Right lobe of liver (tissue), 6 donors: Measurements from ENCODE around the gene MAGEA2B. TPM values are rescaled to one million over a fixed set of nuclear protein-coding genes. Genes with fewer than 3 reads are reported as not detected.
"Not testable (repeated sequence)": the region's sequence is repeated elsewhere in the genome, so short reads cannot be mapped to it uniquely, and the experiment has no call there.

Source experiments
- ATAC-seq, 4 donors: fragments of 200-7000 bp; cut with Tn5 transposase; one replicate each; pipeline ENCODE4 v1.9.1; 2020; ENCODE audit warnings: mild to moderate bottlenecking in 4 of 4, moderate library complexity in 4 of 4
- DNase-seq, 3 donors: peaks; one replicate each; pipeline ENCODE4 v3.0.0-alpha.2; 2020
- H3K27ac ChIP-seq, 3 donors: fragments of 200-600 bp; one replicate each; pipeline ENCODE4 v1.8.0; 2022
- H3K27me3 ChIP-seq, 2 donors: fragments of 200-600 bp; one replicate each; pipeline ENCODE4 v1.8.0; 2022
- H3K36me3 ChIP-seq, 4 donors: fragments of 200-600 bp; sonication (generic) in 1 of 4; one replicate each; pipeline versions ENCODE4 v1.5.1 to v1.8.0; 2017 to 2022; ENCODE audit warnings: control low read depth in 1 of 4
- H3K4me1 ChIP-seq, 4 donors: fragments of 200-600 bp; sonication (generic) in 1 of 4; one replicate each; pipeline versions ENCODE4 v1.5.1 to v1.8.0; 2017 to 2022; ENCODE audit warnings: control low read depth in 1 of 4
- H3K4me3 ChIP-seq, 3 donors: fragments of 200-600 bp; one replicate each; pipeline ENCODE4 v1.8.0; 2022
- H3K9me3 ChIP-seq, 4 donors: fragments of 200-600 bp; sonication (generic) in 1 of 4; one replicate each; pipeline versions ENCODE4 v1.5.1 to v1.8.0; 2017 to 2022; ENCODE audit warnings: control low read depth in 1 of 4
- CTCF ChIP-seq, 4 donors: fragments of 200-600 bp in 3 of 4; fragments of 450-650 bp in 1 of 4; IDR thresholded peaks; one replicate each; pipeline versions ENCODE4 v1.5.1 to v1.8.0; 2016 to 2022; ENCODE audit warnings: antibody characterized with exemption in 4 of 4, mild to moderate bottlenecking in 2 of 4
- POLR2A ChIP-seq: fragments of 450-650 bp; IDR thresholded peaks from one replicate; pipeline ENCODE4 v1.6.1; 2017; ENCODE audit warnings: antibody characterized with exemption, mild to moderate bottlenecking
- WGBS: methylation state at CpG from one replicate; pipeline ENCODE4 v1.1.6; 2018; ENCODE audit warnings: low coverage, low lambda C conversion rate; ENCODE audit not compliant: insufficient coverage; ENCODE audit errors: missing lambda C conversion rate; 5-methylcytosine and 5-hydroxymethylcytosine counted together
- intact Hi-C, 2 donors: fragments of 100-400 bp; cut with DNase I; formaldehyde crosslinking; loops; one replicate each; pipeline versions ENCODE4 v1.11.2 to v1.14.1; 2022
- total RNA-seq, 6 experiments: library from RNA; depleted of rRNA in 2 of 6; stranded (reverse); fragments of >200 nt in 2 of 6; fragmentation: NEBNext Ultra II Directional in 3 of 6; extraction: Animal tissue kit (Norgen Biotek cat#: 25700) in 3 of 6; gene quantifications; one replicate each; pipeline versions ENCODE4 v1.1.0 to v1.2.4, GENCODE V29; 2016 to 2023
- donor health status: DM: no; HTN: yes; CAD: no.
- donor health status: DM: no; HTN: no; CAD: no.
- donor health status: DM: no; HTN: no; CAD: no.
- donor health status: DM: no; HTN: yes; CAD: no.
- donor health status: DM: no; HTN: yes; CAD: no.

Gene MAGEA2B
- total RNA-seq, 6 experiments from 2014 or later, result not detected

DNA sequence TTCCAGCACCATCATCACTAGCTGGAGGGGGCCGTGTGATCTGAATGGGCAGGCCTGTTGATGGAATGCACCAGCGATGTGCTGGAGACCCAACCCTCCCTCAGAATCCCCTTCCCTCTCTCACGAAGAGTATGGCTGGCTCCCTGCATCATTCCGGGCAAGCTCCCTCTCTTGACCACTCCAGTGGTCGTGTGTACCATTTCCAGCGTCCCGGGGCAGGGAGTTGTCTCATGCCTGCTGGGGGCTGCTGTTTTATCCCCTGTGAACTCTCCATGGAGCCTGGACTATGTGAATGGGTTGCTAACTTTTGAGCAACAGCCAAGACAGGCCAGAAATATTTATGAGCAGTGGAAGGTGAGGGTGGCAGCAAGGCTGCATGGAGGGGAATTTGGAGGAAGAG, 11.0 kb downstream of the MAGEA2B start:
- ATAC-seq, result no peak
- Histone ChIP-seq H3K9me3 (no peaks in the 10 kb centered on the region), H3K27ac (no peak overlapping the region), H3K36me3 (no peaks in the 10 kb centered on the region), H3K4me3 (no peak overlapping the region), H3K4me1 (no peaks in the 10 kb centered on the region), H3K27me3 (no peaks in the 10 kb centered on the region)
- peak in 1 of 3 donors; percentile 2 for DNase-seq
- TF ChIP-seq POLR2A, result no peak
- TF ChIP-seq CTCF (IDR thresholded peaks at IDR 0.05), result no peak
- intact Hi-C loops, result no loop called here
- WGBS, result 36% methylated on average over 4 of the region's 7 CpGs

DNA sequence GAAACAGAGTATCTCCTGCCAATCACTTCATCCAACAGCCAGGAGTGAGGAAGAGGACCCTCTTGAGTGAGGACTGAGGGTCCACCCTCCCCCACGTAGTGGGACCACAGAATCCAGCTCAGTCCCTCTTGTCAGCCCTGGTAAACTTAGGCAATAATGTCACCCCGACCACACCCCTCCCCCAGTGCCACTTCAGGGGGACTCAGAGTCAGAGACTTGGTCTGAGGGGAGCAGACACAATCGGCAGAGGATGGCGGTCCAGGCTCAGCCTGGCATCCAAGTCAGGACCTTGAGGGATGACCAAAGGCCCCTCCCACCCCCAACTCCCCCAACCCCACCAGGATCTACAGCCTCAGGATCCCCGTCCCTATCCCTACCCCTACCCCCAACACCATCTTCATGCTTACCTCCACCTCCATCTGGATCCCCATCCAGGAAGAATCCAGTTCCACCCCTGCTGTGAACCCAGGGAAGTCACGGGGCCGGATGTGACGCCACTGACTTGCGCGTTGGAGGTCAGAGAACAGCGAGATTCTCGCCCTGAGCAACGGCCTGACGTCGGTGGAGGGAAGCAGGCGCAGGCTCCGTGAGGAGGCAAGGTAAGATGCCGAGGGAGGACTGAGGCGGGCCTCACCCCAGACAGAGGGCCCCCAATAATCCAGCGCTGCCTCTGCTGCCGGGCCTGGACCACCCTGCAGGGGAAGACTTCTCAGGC, 19.0 kb downstream of the MAGEA2B start, which contains the start of the genes CSAG1 and MAGEA12:
Gene CSAG1, minus strand, starts transcription at position 461 of the 715 bp plus-strand sequence. CDS start 1,261 bp downstream, outside the sequence.
Gene MAGEA12, plus strand, starts transcription at position 497 of the 715 bp plus-strand sequence. CDS start 2,405 bp downstream, outside the sequence.
- Histone ChIP-seq H3K27ac (no peak within 1 kb of the TSS), H3K27me3 (no peaks in the 10 kb centered on the region), H3K4me1 (no peaks in the 10 kb centered on the region), H3K9me3 (no peaks in the 10 kb centered on the region), H3K36me3 (no peaks in the 10 kb centered on the region), H3K4me3 (no peak within 1 kb of the TSS)
- ATAC-seq (peak in 1 of 4 donors; percentile 19), DNase-seq (peak in 1 of 3 donors; percentile 13)
- TF ChIP-seq POLR2A, result no peak
- no peak for TF ChIP-seq CTCF (IDR thresholded peaks at IDR 0.05)
- WGBS, result 75% methylated on average over 6 of the region's 21 CpGs
- intact Hi-C loops, result no loop called here

DNA sequence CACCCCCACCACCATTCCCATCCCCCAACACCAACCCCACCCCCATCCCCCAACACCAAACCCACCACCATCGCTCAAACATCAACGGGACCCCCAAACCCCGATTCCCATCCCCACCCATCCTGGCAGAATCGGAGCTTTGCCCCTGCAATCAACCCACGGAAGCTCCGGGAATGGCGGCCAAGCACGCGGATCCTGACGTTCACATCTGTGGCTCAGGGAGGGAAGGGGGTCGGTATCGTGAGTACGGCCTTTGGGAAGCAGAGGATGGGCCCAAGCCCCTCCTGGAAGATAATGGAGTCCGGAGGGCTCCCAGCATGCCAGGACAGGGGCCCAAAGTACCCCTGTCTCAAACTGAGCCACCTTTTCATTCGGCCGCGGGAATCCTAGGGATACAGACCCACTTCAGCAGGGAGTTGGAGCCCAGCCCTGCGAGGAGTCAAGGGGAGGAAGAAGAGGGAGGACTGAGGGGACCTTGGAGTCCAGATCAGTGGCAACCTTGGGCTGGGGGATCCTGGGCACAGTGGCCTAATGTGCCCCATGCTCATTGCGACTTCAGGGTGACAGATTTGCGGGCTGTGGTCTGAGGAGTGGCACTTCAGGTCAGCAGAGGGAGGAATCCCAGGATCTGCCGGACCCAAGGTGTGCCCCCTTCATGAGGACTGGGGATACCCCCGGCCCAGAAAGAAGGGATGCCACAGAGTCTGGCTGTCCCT, 19.9 kb downstream of the MAGEA2B start:
- intact Hi-C loops, H3K4me3 ChIP-seq, H3K36me3 ChIP-seq, H3K4me1 ChIP-seq, H3K27me3 ChIP-seq, H3K27ac ChIP-seq, H3K9me3 ChIP-seq, ATAC-seq: not testable (repeated sequence)
- 84% methylated on average over 17 of the region's 22 CpGs for WGBS
- peak in 1 of 3 donors; percentile 5 for DNase-seq

GRCh38 chrX:152735101-152735500, 20.7 kb downstream of the MAGEA2B start:
- intact Hi-C loops, result no loop called here
- no CpG with 5 or more reads among the region's 2 CpGs for WGBS
- peak in 1 of 3 donors; percentile 1 for DNase-seq
- H3K9me3 ChIP-seq, result no peaks in the 10 kb centered on the region
- no peak for TF ChIP-seq CTCF (IDR thresholded peaks at IDR 0.05)
- TF ChIP-seq POLR2A, result no peak
- no peaks in the 10 kb centered on the region for H3K36me3 ChIP-seq
- no peak for ATAC-seq
- no peaks in the 10 kb centered on the region for H3K4me1 ChIP-seq
- no peak overlapping the region for H3K27ac ChIP-seq
- no peak overlapping the region for H3K4me3 ChIP-seq
- no peaks in the 10 kb centered on the region for H3K27me3 ChIP-seq
